Thyroid gland (tissue), 4 donors: Measurements from ENCODE around the gene MUC6. TPM values are rescaled to one million over a fixed set of nuclear protein-coding genes. Genes with fewer than 3 reads are reported as not detected.

ENCODE experiments used
- DNase-seq, 2 donors: peaks; one replicate each; pipeline ENCODE4 v3.0.0-alpha.2; 2019
- H3K27ac ChIP-seq, 3 donors: fragments of 200-600 bp; sonication (generic); 1 replicate in 2 of 3; 2 replicates in 1 of 3; pipeline ENCODE4 v1.5.1; 2016 to 2019; ENCODE audit warnings: mild to moderate bottlenecking in 1 of 3, moderate library complexity in 1 of 3
- H3K27me3 ChIP-seq: fragments of 200-600 bp; sonication (generic); one replicate; pipeline ENCODE4 v1.5.1; 2019
- H3K36me3 ChIP-seq, 2 donors: fragments of 200-600 bp; sonication (generic); one replicate each; pipeline ENCODE4 v1.5.1; 2016 to 2019
- H3K4me1 ChIP-seq, 2 donors: fragments of 200-600 bp; sonication (generic); one replicate each; pipeline ENCODE4 v1.5.1; 2017 to 2019
- H3K4me3 ChIP-seq, 3 donors: fragments of 200-600 bp; sonication (generic); replicated peaks in 1 of 3; 1 replicate in 2 of 3; 2 replicates in 1 of 3; pipeline ENCODE4 v1.5.1; 2016; ENCODE audit warnings: mild to moderate bottlenecking in 1 of 3
- H3K9me3 ChIP-seq: fragments of 200-600 bp; sonication (generic); one replicate; pipeline ENCODE4 v1.5.1; 2017
- POLR2A ChIP-seq, 2 donors: fragments of 450-650 bp; IDR thresholded peaks; one replicate each; pipeline ENCODE4 v1.6.1; 2017; ENCODE audit warnings: antibody characterized with exemption in 2 of 2, mild to moderate bottlenecking in 2 of 2, moderate library complexity in 1 of 2
- WGBS, 2 donors: methylation state at CpG; one replicate each; pipeline ENCODE4 v1.1.5; 2017; 5-methylcytosine and 5-hydroxymethylcytosine counted together
- intact Hi-C: fragments of 100-400 bp; cut with DNase I; formaldehyde crosslinking; loops from one replicate; pipeline ENCODE4 v1.15.1; 2023
- total RNA-seq, 4 donors: library from RNA; depleted of rRNA; stranded (reverse); fragments of >200 nt; gene quantifications; one replicate each; pipeline ENCODE4 v1.2.3, GENCODE V29; 2016
- TF ChIP-seq, protein P1 (sequence below), 6 experiments: fragments of 200-600 bp in 3 of 6; fragments of 450-650 bp in 3 of 6; sonication (generic) in 3 of 6; IDR thresholded peaks; one replicate each; pipeline ENCODE4 v1.5.1; 2016 to 2019; ENCODE audit warnings: antibody characterized with exemption in 6 of 6, mild to moderate bottlenecking in 2 of 6, inconsistent platforms in 1 of 6, moderate library complexity in 1 of 6

The MUC6 gene
- total RNA-seq, 4 donors from 2014 or later, result not detected

DNA sequence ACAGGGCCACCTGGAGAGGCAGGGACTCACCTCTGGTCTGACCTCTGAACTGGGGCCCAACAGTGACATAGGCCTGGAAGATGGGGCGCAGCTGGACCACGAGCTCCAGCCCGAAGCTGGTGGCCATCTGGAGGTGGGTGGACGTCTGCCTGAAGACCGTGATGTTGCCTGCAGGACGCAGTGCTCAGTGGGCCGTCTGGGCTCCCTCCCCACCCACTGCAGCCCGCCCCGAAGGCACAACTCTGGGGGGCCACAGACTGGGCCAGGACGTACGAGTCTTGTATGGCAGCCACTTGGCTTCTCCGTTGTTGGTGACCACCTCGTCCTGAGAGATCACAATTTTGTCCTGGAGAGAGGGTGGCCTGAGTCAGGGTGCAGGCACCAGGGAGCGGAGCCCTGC, 7.9 kb downstream of the MUC6 start:
- H3K27ac ChIP-seq, result no peak overlapping the region
- no peaks in the 10 kb centered on the region for H3K36me3 ChIP-seq
- TF ChIP-seq POLR2A (IDR thresholded peaks at IDR 0.05), result no peak
- TF ChIP-seq, protein P1, sequence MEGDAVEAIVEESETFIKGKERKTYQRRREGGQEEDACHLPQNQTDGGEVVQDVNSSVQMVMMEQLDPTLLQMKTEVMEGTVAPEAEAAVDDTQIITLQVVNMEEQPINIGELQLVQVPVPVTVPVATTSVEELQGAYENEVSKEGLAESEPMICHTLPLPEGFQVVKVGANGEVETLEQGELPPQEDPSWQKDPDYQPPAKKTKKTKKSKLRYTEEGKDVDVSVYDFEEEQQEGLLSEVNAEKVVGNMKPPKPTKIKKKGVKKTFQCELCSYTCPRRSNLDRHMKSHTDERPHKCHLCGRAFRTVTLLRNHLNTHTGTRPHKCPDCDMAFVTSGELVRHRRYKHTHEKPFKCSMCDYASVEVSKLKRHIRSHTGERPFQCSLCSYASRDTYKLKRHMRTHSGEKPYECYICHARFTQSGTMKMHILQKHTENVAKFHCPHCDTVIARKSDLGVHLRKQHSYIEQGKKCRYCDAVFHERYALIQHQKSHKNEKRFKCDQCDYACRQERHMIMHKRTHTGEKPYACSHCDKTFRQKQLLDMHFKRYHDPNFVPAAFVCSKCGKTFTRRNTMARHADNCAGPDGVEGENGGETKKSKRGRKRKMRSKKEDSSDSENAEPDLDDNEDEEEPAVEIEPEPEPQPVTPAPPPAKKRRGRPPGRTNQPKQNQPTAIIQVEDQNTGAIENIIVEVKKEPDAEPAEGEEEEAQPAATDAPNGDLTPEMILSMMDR (IDR thresholded peaks at IDR 0.05), result no peak
- H3K4me1 ChIP-seq, result no peaks in the 10 kb centered on the region
- intact Hi-C loops, result no loop called here
- H3K9me3 ChIP-seq, result no peaks in the 10 kb centered on the region
- H3K4me3 ChIP-seq, result no peak overlapping the region
- H3K27me3 ChIP-seq, result no peaks in the 10 kb centered on the region
- WGBS, 2 donors, result 83% methylated on average over 12 of the region's 14 CpGs; no CpG with 5 or more reads in 1 of the 2 donors
- DNase-seq, result no peak

DNA sequence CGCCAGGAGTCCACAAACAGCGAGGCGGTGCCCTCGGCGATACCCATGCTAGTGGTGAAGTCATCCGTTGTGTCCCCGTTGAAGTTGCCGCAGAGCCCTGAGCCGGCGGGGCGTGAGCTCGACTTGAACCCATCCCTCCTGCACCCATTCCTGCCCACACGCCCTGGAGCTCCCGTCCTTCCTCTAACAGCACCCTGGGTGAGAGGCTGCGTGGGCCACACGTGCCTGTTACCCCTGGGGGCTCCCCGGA, 8.3 kb downstream of the MUC6 start:
- Histone ChIP-seq H3K4me3 (no peak overlapping the region), H3K36me3 (no peaks in the 10 kb centered on the region), H3K27me3 (no peaks in the 10 kb centered on the region), H3K27ac (no peak overlapping the region), H3K9me3 (no peaks in the 10 kb centered on the region), H3K4me1 (no peaks in the 10 kb centered on the region)
- intact Hi-C loops, result no loop called here
- WGBS, 2 donors, result 81 to 90% methylated on average over 17 of the region's 17 CpGs
- TF ChIP-seq, protein P1 (IDR thresholded peaks at IDR 0.05), result no peak
- no peak for TF ChIP-seq POLR2A (IDR thresholded peaks at IDR 0.05)
- DNase-seq, result no peak

GRCh38 chr11:1027483-1028290, 8.8 kb downstream of the MUC6 start:
- 77 to 96% methylated on average over 6 to 8 of the region's 36 CpGs for WGBS, 2 donors
- intact Hi-C loops, result no loop called here
- TF ChIP-seq POLR2A (IDR thresholded peaks at IDR 0.05), result no peak
- TF ChIP-seq, protein P1 (IDR thresholded peaks at IDR 0.05), result no peak
- Histone ChIP-seq H3K4me1 (no peaks in the 10 kb centered on the region), H3K27ac (no peak overlapping the region), H3K4me3 (no peak overlapping the region), H3K27me3 (no peaks in the 10 kb centered on the region), H3K36me3 (no peaks in the 10 kb centered on the region), H3K9me3 (no peaks in the 10 kb centered on the region)
- DNase-seq, result no peak

- 88 to 93% methylated on average over 20 to 23 of the region's 46 CpGs for WGBS, 2 donors
- intact Hi-C loops, result no loop called here
- Histone ChIP-seq H3K27ac (no peak overlapping the region), H3K4me3 (no peak overlapping the region), H3K36me3 (no peaks in the 10 kb centered on the region), H3K9me3 (no peaks in the 10 kb centered on the region), H3K4me1 (no peaks in the 10 kb centered on the region), H3K27me3 (no peaks in the 10 kb centered on the region)
- no peak for TF ChIP-seq POLR2A (IDR thresholded peaks at IDR 0.05)
- TF ChIP-seq, protein P1 (IDR thresholded peaks at IDR 0.05), result no peak
- no peak for DNase-seq
Observed at GRCh38 chr11:1026641-1027482, 9.7 kb downstream of the MUC6 start.

DNA sequence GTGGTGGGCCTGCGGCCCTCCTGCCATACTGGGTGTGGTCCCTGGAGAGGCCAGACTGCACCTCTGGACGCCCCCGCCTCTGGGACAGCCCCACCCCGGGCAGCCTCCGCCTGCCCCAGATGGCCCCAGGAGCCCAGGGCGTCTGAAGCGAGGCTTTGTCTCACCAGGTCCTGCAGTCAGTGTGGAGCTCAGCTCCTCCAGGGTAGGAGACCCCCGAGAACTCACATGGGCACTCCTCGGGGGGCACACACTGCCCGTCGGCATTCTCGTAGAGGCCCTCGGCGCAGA, 10.4 kb downstream of the MUC6 start:
- TF ChIP-seq POLR2A (IDR thresholded peaks at IDR 0.05), result no peak
- TF ChIP-seq, protein P1 (IDR thresholded peaks at IDR 0.05), result no peak
- Histone ChIP-seq H3K4me3 (no peak overlapping the region), H3K27me3 (no peaks in the 10 kb centered on the region), H3K27ac (no peak overlapping the region), H3K4me1 (no peaks in the 10 kb centered on the region), H3K9me3 (no peaks in the 10 kb centered on the region), H3K36me3 (no peaks in the 10 kb centered on the region)
- intact Hi-C loops, result no loop called here
- no peak for DNase-seq
- WGBS, 2 donors, result 87% methylated on average over 4 of the region's 14 CpGs; no CpG with 5 or more reads in 1 of the 2 donors
